ENCODE measurements around the gene NAPSA. TPM values are rescaled to one million over a fixed set of nuclear protein-coding genes. Genes with fewer than 3 reads are reported as not detected.

Gene NAPSA
- total RNA-seq, 4 donors from 2014 or later, result 1.7 to 3.7 (median 3.5) TPM; not detected in 1

DNA sequence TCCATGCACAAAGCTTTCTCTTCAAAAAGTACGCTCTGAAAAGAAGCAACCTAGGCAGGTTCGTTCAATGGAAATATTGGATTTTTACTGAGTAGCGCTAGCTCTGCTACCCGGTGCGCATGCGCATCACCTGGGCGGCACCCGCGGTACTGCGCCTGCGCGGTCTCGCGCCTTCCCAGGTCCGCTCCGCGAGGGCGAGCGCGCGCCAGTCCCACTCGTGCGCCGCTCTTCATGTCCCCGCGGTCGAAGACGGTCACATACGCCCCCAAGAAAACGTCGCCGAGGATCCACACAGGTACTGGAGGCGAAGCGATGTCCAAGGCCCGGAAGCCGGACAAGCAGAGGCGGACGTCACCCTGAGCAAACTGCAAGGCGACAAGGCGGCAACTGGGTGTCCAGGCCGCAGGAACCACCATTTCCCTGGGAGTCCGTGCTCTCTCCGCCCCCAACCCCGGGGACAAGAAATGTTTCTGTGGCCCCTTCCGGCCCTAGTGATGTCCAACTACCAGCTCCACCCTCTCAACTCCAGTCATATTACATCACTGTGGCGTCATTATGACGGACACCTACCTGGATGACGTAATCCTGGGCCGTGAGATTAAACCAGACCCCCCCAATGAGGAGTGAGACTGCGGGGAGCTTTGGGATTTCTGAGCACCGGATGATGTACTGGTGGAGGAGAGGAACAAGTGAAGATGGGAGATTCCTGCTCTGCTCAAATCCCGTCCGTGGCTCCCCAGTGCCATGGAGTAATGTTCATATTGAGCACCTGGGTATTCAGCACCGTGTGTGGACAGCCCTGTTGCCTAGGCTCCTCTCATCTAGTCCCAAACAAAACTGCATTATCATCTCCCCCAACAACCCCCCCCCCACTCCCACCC is 31.5 kb downstream of the NAPSA start:
- Histone ChIP-seq H3K27ac (peak overlapping the region; percentile 64), H3K27me3 (peaks cover 58% of the 10 kb centered on the region), H3K4me1 (peaks cover 49% of the 10 kb centered on the region), H3K4me3 (peak overlapping the region; percentile 52), H3K9me3 (no peaks in the 10 kb centered on the region), H3K36me3 (no peaks in the 10 kb centered on the region)
- DNase-seq (ENCODE audit: low spot score in 2 of 2), result no peak
- 26% methylated on average over 27 of the region's 54 CpGs for WGBS
- no peak for TF ChIP-seq POLR2A (IDR thresholded peaks at IDR 0.05)
- TF ChIP-seq POLR2AphosphoS5 (IDR thresholded peaks at IDR 0.05), result peak in 1 of 3 donors; percentile 26
- TF ChIP-seq EP300 (IDR thresholded peaks at IDR 0.05), result no peak

DNA sequence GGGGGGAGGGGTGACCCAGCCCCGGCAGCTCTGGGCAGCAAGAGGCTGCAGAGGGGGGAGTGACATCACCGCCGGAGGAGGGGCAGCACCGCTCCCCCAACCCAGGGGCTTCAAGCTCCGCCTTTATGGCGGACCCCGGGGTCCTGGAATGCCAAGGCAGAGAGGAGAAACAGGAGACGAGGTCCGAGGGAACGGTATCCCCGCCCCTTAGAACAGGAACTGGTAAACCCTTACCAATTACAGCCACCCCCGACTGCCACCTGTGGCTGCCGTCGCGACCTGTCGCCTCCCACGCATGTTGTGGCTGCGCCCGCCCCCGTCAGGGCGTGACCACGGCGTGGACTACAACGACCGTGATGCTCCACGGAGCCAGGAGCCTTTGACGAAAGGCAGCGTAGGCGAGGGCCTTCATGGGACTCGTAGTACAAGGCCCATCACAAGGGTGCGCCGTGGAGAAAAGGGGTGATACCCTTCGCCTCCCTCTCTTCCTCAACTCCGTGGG is 32.2 kb downstream of the NAPSA start:
- peak overlapping the region; percentile 52 for H3K4me3 ChIP-seq
- H3K36me3 ChIP-seq, result no peaks in the 10 kb centered on the region
- 1% methylated on average over 17 of the region's 34 CpGs for WGBS
- peaks cover 62% of the 10 kb centered on the region for H3K27me3 ChIP-seq
- H3K4me1 ChIP-seq, result peaks cover 52% of the 10 kb centered on the region
- DNase-seq (ENCODE audit: low spot score in 2 of 2), result peak in 1 of 2 donors; percentile 91
- peak overlapping the region; percentile 64 for H3K27ac ChIP-seq
- TF ChIP-seq POLR2AphosphoS5 (IDR thresholded peaks at IDR 0.05), result no peak
- TF ChIP-seq, protein P1, sequence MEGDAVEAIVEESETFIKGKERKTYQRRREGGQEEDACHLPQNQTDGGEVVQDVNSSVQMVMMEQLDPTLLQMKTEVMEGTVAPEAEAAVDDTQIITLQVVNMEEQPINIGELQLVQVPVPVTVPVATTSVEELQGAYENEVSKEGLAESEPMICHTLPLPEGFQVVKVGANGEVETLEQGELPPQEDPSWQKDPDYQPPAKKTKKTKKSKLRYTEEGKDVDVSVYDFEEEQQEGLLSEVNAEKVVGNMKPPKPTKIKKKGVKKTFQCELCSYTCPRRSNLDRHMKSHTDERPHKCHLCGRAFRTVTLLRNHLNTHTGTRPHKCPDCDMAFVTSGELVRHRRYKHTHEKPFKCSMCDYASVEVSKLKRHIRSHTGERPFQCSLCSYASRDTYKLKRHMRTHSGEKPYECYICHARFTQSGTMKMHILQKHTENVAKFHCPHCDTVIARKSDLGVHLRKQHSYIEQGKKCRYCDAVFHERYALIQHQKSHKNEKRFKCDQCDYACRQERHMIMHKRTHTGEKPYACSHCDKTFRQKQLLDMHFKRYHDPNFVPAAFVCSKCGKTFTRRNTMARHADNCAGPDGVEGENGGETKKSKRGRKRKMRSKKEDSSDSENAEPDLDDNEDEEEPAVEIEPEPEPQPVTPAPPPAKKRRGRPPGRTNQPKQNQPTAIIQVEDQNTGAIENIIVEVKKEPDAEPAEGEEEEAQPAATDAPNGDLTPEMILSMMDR (IDR thresholded peaks at IDR 0.05), result no peak
- TF ChIP-seq EP300 (IDR thresholded peaks at IDR 0.05), result no peak
- no peak for TF ChIP-seq POLR2A (IDR thresholded peaks at IDR 0.05)
- H3K9me3 ChIP-seq, result no peaks in the 10 kb centered on the region

DNA sequence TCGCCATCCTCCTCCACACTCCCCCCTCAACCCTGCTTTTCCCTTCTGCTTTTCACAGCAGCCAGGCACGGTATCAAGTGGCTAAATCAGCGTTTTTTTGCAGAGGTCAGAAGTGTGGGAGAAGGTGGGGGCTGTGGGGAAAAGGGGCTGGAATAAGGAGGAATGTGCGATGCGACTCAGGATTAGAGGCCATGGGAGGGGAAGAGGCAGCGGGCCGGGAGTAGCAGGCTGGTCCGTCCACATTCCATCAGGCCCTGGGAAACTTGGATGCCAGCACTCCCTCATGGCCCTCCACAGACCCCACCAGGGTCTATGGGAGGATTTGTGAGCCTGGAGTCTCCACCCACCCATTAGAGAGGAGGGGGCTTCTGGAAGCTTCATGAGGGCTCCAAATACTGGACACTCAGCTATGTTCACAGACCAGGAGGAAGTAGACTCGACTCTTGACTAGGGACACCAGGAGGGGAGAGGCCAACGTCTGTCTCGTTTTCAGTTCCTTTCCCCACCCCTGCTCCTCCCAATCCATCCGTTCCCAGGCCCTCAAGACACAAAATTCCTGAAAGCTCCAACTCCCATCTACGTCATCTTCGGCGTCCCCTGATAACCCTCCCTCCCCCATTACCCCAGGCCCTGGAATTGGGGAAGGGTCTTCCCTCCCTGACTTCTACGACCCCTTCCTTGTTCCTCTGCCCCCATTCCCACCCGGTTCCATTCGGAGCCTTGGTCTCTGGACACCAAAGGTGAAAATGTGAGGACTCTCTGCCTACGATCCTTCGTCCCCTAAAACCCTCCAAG is 33.0 kb downstream of the NAPSA start:
- peak overlapping the region; percentile 52 for H3K4me3 ChIP-seq

DNA sequence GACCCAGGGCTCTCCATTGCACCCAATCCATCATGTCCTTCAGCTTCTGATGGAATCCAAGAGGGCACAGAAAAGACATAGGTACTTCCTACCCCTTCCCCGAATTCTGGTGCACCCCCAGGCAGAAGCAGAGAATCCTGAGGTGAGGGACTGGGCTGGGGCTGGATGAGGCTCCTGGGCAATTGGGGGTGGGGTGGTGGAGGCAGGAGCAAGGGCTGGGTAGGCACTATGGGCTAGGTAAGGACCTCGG is 33.5 kb downstream of the NAPSA start:
- no peak overlapping the region for H3K27ac ChIP-seq
- peaks cover 75% of the 10 kb centered on the region for H3K27me3 ChIP-seq
- DNase-seq (ENCODE audit: low spot score in 2 of 2), result no peak
- H3K36me3 ChIP-seq, result no peaks in the 10 kb centered on the region
- H3K9me3 ChIP-seq, result no peaks in the 10 kb centered on the region
- WGBS, result 20% methylated on average over 1 of the region's 2 CpGs
- TF ChIP-seq, protein P1 (IDR thresholded peaks at IDR 0.05), result no peak
- TF ChIP-seq EP300 (IDR thresholded peaks at IDR 0.05) (no peak), POLR2AphosphoS5 (IDR thresholded peaks at IDR 0.05) (no peak), POLR2A (IDR thresholded peaks at IDR 0.05) (no peak)
- peaks cover 59% of the 10 kb centered on the region for H3K4me1 ChIP-seq
- H3K4me3 ChIP-seq, result peak overlapping the region; percentile 52

More for the DNA sequence above, 33.0 kb downstream of the NAPSA start:
- H3K27me3 ChIP-seq, result peaks cover 70% of the 10 kb centered on the region
- H3K4me1 ChIP-seq, result peaks cover 58% of the 10 kb centered on the region
- TF ChIP-seq, protein P1 (IDR thresholded peaks at IDR 0.05), result no peak
- no peak for TF ChIP-seq EP300 (IDR thresholded peaks at IDR 0.05)
- no peak for TF ChIP-seq POLR2AphosphoS5 (IDR thresholded peaks at IDR 0.05)
- TF ChIP-seq POLR2A (IDR thresholded peaks at IDR 0.05), result no peak
- DNase-seq (ENCODE audit: low spot score in 2 of 2), result no peak
- H3K27ac ChIP-seq, result peak overlapping the region; percentile 64
- H3K9me3 ChIP-seq, result no peaks in the 10 kb centered on the region
- no peaks in the 10 kb centered on the region for H3K36me3 ChIP-seq
- 11% methylated on average over 20 of the region's 20 CpGs for WGBS

DNA sequence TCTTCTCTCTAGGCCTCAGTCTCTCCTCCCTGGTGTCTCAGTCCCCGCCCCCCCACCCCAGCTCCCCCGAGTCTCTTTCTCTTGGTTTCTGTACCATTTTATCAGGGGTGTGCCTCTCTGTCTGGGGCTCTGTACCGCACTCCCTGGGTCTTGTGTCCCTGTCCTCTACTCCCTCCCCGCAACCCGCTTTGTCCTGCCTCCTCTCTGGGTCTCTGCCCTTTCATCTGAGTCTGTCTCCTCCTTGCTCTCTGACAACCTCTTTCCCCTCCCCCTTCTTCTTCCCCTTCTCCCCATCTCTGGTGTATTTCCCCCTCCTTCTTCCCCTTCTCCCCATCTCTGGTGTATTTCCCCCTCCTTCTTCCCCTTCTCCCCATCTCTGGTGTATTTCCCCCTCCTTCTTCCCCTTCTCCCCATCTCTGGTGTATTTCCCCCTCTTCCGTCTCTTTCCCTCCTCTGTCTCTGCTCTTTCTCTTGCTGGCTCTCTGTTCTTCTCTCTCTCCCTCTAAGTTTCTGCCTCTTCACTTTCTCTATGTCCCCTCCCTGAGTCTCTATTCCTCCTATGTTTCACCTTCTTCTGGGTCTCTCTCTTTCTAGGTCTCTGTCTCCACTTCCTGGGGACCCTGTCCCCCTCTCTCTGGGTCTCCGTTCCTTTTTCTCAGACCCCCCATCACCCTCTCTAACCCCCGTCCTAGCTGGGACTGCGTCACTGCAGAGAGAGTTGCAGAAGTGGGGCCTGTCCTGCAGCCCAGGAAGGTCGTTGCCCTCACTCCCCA is 34.0 kb downstream of the NAPSA start:
- Histone ChIP-seq H3K4me3 (peak overlapping the region; percentile 34), H3K27me3 (peaks cover 80% of the 10 kb centered on the region), H3K9me3 (no peaks in the 10 kb centered on the region), H3K36me3 (no peaks in the 10 kb centered on the region), H3K4me1 (peaks cover 63% of the 10 kb centered on the region), H3K27ac (no peak overlapping the region)
- WGBS, result 16% methylated on average over 10 of the region's 10 CpGs
- no peak for DNase-seq (ENCODE audit: low spot score in 2 of 2)
- TF ChIP-seq POLR2AphosphoS5 (IDR thresholded peaks at IDR 0.05) (no peak), POLR2A (IDR thresholded peaks at IDR 0.05) (no peak), EP300 (IDR thresholded peaks at IDR 0.05) (no peak)
- TF ChIP-seq, protein P1 (IDR thresholded peaks at IDR 0.05), result no peak

Data from suprapubic skin (tissue), 4 donors.